ENCODE results near the gene ATP6V0E1.

Gene ATP6V0E1

DNA sequence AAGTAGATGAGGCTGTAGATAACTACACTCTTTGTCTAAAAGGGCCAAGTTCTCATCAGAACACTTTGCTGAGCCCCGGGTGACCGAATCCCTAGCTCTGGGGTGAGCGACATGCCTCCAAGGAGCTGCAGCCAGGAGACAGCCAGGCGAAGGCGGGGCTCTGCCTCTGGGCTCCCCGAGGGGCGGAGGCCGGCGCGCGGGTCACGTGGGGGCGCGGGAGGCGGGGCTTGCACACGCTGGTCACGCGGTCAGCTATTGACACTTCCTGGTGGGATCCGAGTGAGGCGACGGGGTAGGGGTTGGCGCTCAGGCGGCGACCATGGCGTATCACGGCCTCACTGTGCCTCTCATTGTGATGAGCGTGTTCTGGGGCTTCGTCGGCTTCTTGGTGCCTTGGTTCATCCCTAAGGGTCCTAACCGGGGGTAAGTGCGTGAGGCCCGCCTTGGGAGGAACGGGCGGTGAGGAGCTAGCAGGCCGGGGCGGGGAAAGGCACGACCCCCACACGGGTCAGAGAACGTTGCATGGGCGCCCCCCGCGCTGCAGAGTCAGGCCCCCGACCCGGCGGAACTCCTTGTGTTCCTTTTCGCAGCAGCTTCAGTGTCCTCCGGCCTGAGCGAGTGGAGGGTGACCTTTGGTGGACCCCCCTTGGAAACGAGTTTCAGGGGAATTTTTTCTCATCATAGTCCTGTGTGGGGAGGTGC is at the start of gene ATP6V0E1:
Gene ATP6V0E1 (plus strand): TSS at position 230 of the 702 bp plus-strand sequence. CDS start 90 bp downstream, at position 320.
- DNase-seq (ENCODE audit: low spot score): peak; percentile 98

DNA sequence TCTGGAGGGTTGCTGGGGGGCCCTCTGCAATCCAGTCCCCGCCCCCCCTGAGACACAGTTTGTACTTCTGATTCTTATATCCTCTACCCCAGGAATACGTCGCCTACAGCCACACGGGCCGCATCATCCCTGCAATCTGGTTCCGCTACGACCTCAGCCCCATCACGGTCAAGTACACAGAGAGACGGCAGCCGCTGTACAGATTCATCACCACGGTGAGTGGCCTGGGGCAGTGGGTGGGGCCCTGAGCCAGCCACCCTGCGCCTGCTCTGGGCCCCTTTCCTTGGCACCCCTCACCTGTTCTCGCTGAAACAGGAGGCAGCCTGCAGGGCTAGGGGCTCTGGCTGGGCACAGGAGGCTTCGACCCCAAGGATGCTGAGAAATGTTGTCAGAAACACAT is 48.5 kb upstream of the ATP6V0E1 start:
- DNase-seq (ENCODE audit: low spot score): no peak

DNA sequence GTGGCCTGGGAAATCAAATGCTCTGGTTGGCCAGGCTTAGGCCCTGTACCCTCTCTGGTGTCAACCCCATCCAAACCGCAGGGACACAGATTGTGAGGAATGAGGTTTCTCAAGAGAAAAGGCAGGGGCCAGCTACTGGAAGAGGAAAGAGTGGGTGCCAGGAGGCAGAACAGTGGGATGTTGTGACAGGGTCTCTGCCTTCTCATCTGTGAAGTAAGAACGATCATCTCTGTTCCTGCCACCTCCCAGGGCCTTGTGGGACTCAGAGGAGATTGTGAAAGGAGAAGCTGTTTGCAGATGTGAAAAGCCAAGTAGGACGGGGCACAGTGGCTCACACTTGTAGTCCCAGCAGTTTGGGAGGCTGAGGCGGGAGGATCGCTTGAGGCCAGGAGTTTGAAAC is 47.2 kb upstream of the ATP6V0E1 start:
- DNase-seq (ENCODE audit: low spot score): no peak

DNA sequence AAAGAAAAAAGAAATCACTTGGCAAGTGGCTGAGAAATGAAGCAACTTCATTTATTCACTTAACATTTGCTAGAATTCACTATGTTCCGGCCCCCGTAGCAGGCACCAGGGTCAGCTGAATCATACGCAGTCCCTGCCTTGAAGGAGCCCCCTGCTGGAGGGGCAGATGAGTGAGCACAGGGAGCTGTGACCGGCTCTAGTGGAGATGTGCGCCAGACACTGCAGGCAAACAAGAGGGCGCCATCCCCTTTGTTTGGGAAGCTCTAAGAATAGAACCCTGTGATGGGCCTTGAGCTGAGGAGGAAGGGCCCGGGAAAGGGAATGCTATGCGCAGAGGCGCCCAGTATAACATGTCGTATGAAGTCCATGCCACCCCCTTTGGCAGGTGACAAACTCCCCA is 44.5 kb upstream of the ATP6V0E1 start:
- no peak for DNase-seq (ENCODE audit: low spot score)

DNA sequence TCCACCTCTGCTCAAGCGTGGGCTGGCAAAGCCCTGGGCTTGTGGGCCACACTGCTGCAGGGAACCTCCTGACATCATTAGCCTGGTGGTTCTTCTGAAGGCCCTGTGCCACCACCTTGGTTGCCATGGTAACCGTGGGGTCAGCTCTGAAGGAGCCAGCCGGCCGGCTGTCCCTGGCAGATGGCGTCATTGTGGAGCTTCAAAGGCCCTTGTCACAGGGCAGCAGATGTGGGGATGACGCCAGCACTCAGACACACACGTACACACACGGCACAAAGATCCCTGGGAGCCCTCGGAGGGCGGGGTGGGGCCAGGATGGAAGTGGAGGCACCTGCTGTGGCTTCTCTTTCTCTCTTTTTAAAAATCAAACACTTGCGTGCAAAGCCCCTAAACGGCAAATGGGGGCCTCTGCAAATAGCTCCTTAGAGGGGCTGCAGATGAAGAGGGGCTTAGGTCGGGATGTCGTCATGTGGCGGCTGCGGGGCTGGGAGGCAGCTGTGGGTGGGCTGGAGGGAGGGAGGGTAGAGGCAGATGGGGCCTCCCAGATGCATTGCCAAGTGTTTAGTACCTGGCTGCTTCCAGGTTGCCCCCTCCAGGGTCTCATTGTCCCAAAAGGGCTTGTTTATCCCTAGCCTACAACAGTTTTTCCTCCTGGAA is 43.8 kb upstream of the ATP6V0E1 start:
- no peak for DNase-seq (ENCODE audit: low spot score)

DNA sequence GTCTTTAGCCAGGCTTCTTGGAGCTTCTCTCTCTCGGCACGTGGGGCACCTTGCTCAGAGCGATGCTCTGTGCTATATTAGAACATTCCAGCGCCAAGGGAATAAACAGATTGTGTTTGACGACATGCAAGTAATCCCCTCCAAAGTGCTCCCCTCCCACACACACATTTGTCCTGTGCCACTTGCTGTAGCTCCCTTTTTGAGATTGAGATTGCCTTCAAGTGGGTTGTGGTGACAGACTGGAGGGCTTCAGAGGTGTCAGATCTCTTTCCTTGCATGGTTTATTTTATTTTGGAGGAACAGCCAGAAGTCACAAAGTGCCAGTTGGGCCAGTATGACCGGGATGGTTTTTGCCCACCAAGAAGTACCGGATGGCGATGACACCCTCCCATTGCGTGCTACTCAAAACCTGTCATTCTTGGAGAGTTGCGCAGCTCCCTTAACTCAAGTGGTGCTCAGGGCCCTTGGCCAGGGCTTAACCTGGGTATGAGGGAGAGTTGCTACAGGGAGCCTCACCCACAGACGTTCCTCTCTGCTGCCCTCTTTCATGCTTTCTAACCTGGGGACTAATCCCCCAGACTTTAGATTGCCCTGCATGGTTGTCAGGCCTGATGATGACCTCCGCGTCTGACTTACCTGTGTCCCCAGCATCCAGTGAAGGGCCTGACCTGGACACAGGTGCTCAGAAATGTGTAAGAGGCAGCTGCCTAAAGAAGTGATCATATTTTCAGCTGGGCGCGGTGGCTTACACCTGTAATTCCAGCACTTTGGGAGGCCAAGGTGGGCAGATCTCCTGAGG is 43.1 kb upstream of the ATP6V0E1 start:
- DNase-seq (ENCODE audit: low spot score): no peak

DNA sequence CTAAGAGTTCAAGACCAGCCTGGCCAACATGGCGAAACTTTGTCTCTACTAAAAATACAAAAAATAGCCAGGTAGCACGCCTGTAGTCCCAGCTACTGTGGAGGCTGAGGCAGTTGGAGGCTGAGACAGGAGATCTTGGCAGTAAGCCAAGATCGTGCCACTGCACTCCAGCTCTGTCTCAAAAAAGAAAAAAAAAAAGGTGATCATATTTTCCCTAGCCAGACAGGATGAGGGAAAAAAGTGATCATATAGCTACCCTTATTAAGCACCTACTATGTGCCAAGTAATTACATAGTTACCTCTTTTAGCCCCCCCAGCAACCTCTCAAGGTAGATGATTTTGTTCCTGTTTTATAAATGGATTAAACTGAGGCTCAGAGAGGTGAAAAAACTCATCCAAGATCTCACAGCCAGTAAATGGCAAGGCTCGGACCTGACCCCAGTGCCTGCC is 42.5 kb upstream of the ATP6V0E1 start:
- no peak for DNase-seq (ENCODE audit: low spot score)

DNA sequence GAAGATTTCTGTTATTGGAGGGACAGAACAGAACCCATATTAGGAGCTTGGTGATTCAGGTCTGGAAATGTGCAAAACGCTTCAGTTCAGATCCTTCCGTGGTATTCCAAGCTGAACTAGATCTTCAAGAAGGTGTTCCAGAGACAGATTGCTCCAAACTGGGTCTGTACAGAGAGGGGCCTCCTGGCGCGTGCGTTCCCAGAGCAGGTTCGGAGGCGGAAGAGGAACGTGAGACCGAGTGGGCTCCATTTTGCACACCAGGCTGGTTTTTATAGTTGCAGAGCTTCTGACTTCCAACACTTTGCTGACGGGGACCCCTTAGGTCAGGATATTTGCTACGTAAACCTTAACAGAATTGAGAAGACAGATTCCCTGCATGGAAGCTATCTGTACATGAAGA is 41.0 kb upstream of the ATP6V0E1 start:
- DNase-seq (ENCODE audit: low spot score): no peak

DNA sequence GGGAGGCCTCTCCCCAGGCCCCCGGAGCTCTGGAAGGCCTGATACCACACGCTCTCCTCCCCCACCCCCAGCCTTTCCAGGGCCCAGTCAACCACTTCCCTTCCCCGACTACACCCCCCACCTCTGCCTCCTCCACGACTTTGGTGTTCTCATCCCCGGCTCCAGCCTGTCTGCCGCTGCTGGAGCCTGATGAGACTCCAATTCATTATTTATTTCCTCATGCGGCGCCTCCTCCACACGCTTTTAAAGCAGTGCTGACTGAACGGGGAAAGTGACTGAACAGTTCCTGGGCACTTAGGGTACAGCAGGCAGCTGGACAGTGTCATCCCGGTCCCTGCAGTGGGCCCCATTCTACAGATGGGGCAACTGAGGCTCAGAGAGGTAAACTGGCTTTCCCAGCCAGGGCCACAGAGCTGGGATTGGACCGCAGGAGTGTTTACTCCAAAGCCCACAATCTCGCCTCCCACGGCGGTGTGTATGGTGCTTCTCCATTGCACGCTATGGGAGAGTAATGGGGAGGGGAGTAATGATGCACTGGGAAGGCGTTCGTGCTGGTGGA is 40.2 kb upstream of the ATP6V0E1 start:
- no peak for DNase-seq (ENCODE audit: low spot score)

DNA sequence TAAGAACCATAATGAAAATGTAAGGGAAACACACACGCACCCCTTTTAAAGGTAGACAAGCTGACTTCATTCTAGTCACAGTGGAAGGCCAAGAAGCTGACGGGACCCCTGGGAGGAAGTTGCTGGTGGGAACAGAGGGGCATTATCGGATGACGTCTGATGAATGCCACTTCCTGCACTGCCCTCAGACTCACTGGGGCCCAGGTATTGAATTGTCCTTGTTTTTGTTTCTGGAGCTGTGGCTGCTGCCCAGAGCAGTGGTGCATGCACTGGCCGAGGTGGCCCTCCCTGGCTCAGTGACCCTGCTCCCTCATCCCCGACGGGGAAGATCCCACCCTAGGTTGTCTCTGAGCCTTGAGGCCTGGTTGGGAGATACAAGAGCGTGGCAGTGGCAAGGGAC is 39.7 kb upstream of the ATP6V0E1 start:
- no peak for DNase-seq (ENCODE audit: low spot score)

DNA sequence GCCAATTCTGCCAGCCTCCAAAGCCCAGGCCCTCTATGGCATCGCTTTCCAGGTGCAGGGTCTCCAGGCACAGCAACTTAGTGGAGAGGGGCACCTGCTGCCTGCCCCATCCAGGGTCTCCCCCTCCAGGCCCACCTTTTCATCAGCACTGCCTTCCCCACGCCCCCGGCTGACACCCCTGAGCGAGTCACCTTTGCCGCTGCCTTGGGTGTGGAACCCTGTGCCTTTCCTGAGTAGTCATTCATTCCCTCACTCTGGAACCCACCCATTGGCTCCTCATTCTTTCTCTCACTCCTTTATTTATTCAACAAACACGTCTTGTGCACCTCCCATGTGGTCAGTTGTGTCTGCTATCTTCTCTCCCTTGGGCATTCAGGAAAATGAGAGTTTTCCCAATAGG is 38.8 kb upstream of the ATP6V0E1 start:
- no peak for DNase-seq (ENCODE audit: low spot score)

DNA sequence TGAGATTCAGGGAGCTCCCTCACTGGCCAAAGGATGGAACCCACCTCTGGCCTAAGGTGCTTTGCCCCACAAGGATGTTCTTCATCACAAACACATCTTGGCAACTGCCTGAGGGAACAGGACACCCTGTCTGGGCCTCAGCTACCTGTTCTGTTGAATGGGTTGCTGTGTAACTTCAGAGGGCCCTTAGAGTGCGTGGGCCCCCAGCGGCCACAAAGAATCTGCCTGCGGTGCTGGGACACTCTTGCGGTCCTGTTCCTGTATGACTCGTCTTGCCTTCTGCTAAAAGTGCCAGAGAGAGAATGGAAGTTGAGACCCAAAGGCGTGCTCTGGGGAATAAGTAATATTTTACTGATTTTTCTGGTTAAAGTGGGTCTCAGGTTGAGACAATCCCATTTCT is 38.4 kb upstream of the ATP6V0E1 start:
- DNase-seq (ENCODE audit: low spot score): no peak

DNA sequence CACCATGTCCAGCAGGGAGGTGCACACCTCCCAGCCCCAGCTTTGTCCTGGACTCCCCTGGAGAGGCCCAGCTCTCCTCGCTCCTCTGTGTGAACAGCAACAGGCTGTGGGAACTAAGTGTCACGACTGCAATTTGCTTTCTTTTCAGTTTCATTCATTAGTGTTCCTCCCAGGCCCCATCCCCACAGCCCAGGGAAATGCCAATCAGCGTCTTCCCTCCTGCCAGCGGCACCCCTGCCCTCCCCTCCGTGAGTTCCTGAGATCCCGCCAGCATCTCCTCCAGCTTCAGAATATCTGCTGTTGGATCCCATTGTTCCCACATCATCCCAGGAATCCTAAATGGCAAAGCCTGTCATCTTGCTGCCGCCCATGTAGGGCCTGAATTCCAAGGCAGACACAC is 37.4 kb upstream of the ATP6V0E1 start:
- DNase-seq (ENCODE audit: low spot score): no peak

DNA sequence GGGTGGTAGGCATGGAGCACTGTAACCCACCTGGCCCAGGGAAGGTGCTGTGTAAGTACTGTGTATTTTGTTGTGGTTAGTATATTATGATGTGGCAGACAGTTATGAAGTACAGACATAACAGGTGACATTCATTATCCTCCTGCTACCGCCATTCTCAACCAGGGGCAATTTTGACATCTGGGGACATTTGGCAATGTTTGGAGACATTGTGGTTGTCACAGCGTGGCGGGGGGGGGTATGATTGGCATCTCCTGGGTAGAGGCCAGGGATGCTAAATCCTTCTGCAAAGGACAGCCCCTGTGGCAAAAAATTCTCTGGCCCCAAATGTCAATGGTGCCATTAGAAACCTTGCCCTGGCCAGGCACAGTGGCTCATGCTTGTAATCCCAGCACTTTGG is 34.1 kb upstream of the ATP6V0E1 start:
- no peak for DNase-seq (ENCODE audit: low spot score)

DNA sequence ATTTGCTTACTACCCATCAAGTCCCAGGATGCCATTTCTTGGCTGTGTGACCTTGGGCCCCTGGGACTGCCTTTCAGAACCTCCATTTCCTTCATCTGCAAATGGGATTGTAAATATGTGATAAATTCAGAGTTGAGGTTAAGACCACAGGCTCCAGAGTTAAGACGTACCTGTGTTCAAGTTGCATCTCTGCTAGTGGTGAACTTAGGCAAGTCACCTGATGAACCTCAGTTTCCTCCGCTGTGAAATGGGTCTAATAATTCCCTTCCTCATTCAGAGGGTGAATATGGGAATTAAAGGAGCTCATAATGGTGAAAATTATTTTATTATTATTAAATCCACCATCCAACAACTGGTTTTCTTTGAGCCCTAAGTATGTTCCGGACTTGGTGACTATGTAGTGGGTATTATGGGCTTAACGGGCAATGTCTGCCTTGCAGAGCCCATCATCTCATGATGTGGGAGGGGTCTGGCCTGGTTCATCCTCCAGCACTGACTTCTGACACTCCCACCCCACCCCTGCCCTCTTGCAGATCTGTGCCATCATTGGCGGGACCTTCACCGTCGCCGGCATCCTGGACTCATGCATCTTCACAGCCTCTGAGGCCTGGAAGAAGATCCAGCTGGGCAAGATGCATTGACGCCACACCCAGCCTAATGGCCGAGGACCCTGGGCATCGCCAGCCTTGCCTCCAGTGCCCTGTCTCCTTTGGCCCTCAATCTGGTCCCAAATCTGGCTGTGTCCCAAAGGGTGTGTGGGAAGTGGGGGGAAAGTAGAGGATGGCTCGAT is 33.2 kb upstream of the ATP6V0E1 start:
- DNase-seq (ENCODE audit: low spot score): no peak

DNA sequence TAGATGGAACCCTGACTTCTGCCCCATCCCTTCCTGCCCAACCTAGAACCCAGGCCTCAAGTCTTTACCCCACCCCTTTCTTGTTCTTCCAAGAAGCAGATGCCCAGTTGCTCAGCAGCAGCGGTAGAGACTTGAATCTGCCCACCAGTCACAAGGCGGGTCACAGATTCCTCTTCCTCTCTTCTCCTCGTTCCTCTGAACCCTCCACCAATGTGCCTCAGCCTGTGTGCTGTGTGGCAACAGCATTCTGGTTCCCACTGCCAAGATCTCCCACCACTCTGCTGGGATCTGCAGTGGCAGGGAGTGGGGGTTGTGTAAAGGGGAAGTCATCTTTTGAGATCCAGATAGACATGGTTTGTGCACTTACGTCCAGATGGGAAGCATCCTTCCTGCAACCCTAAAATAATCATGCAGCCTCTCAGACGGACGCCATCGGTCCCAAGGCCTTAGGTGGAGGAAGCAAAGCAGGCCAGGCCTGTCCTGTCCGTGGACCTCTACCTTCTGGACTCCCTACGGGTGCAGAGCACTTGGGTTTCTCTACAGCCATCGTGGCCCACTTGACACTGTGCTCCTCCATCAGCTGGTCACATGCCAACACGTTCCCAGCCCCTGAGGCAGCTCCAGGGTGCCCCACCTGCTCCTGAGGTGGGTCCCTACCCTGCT is 32.1 kb upstream of the ATP6V0E1 start:
- DNase-seq (ENCODE audit: low spot score): no peak

DNA sequence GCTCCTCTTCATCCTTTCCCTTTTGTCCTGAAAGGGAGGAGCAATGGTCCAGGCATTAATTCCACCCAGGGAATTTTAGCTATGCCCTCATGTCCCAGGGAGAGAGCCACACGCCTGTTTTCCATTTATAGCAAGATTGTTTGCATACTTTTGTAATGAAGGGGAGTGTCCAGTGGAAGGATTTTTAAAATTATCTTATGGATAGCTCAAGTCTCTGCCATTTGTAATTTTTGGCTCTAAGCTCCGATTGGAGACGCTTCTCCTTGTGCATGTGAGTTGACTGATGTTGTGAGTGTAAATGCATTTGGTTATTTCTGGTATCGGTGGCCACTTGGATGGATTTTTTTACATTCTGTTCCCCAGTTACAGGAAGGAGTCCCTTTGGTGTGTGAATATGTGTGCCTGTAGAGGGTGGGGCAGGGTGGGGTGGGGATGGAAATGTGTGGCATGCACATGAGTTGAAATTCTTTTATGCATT is 31.5 kb upstream of the ATP6V0E1 start:
- no peak for DNase-seq (ENCODE audit: low spot score)

DNA sequence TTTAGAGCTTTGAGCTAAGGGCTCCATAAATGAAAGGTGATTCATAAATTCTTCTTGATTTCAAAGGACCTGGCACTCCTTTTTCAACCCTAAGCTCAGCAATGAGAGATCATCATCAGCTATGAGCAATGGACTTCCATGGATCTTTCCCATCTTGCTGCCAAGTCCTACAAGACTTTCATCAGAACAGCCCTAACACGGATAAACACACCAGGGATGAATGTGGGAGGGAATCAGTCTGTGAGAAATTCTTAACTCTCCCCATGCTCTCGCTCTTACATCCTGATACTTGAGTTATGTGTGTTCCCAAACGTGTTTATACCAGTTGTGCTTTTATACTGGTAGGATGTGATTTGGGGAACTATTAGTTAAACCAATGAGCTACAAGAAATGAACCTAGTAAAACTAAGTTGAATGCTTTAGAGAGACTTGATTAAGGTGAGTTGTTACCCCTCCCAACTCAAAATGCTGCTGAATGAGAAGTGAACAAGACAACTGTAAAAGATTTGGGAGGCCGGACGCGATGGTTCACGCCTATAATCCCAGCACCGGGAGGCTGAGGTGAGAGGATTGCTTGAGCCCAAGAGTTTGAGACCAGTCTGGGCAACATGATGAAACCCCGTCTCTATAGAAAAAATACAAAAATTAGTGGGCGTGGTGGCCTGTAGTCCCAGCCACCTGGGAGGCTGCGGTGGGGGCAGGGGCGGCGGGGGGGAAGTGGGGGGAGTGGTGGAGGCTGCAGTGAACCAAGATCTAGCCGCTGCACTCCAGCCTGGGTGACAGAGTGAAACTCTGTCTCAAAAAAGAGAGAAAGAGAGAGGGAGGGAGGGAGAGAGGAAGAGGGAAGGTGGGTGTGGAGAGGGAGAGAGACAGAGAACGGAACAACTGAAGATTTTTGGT is 29.5 kb upstream of the ATP6V0E1 start:
- no peak for DNase-seq (ENCODE audit: low spot score)

DNA sequence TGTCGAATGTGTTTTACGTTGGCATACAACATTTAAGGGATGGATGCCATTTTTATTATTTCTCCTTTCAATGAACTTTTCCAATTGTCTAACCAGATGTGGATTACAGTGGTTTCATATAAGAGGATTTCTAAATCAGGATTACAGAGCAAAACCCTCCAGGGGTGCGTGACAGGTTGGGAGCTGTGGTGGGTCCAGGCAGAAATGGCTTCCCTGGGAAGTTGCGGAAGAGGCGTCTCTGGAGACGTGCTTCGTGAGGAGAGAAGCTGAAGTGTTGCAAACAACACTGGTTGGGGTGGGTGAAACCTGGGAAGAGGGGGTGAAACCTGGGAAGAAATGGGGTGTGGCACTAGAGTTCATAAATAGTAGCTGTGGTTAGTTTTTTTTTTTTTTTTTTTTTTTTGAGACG is 28.8 kb upstream of the ATP6V0E1 start:
- DNase-seq (ENCODE audit: low spot score): no peak

DNA sequence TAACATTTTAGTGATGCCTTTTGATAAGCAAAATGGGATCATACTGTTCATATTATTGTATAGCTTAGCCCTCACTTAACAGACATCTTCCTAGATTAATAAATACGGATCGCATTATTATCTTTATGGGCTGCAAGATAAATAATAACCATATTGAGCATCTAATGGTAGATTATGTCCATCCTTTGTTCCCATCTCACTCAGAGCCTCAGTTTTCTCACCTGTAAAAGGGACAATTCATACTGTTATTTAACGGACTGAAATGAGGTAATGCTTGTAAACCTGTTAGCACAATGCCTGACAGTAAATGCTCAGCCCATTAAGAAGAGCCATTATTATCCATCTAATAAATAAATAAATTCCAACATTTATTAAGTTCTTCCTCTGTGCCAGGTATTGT is 27.3 kb upstream of the ATP6V0E1 start:
- DNase-seq (ENCODE audit: low spot score): no peak

Data from ecto neural progenitor cell (in vitro differentiated cells).